NB4 (cell line): ENCODE results near the gene STK10.

Source experiments
- DNase-seq: peaks from one replicate; pipeline ENCODE4 v3.0.0; 2010; ENCODE audit warnings: low read depth
- H3K4me3 ChIP-seq: one replicate; pipeline ENCODE4 v1.5.1; 2011; ENCODE audit warnings: mild to moderate bottlenecking, low read depth, low read length, moderate library complexity
- MYC ChIP-seq: IDR thresholded peaks from 2 replicates; pipeline ENCODE4 v1.6.1; 2011; ENCODE audit warnings: low read depth, low read length
- POLR2A ChIP-seq: IDR thresholded peaks from 2 replicates; pipeline ENCODE4 v1.6.1; 2011; ENCODE audit warnings: mild to moderate bottlenecking; ENCODE audit not compliant: insufficient read length; ENCODE audit errors: extremely low read depth
- TF ChIP-seq, protein P1 (sequence below): IDR thresholded peaks from 2 replicates; pipeline ENCODE4 v1.6.1; 2011; ENCODE audit warnings: low read depth, low read length
- TF ChIP-seq, protein P2 (sequence below): IDR thresholded peaks from one replicate; pipeline ENCODE4 v1.5.1; 2012; ENCODE audit warnings: low read depth, low read length

Gene STK10

DNA sequence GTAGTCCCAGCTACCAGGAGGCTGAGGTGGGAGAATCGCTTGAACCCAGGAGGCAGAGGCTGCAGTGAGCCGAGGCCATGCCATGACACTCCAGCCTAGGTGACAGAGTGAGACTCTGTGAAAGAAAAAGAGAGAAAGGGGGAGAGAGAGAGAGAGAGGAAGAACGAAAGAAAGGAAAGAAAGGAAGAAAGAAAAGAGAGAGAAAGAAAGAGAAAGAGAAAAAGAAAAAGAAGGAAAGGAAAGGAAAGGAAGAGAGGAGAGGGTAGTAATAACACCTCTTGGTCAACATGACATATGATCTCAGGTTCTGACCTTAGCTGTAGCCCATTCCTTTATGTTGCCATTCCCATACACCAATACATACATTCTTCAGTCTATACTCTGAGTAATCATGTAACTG, 195.7 kb downstream of the STK10 start:
- H3K4me3 ChIP-seq: no peak overlapping the region
- TF ChIP-seq MYC (no peak), POLR2A (no peak)
- TF ChIP-seq, protein P1, sequence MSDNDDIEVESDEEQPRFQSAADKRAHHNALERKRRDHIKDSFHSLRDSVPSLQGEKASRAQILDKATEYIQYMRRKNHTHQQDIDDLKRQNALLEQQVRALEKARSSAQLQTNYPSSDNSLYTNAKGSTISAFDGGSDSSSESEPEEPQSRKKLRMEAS: no peak
- TF ChIP-seq, protein P2, sequence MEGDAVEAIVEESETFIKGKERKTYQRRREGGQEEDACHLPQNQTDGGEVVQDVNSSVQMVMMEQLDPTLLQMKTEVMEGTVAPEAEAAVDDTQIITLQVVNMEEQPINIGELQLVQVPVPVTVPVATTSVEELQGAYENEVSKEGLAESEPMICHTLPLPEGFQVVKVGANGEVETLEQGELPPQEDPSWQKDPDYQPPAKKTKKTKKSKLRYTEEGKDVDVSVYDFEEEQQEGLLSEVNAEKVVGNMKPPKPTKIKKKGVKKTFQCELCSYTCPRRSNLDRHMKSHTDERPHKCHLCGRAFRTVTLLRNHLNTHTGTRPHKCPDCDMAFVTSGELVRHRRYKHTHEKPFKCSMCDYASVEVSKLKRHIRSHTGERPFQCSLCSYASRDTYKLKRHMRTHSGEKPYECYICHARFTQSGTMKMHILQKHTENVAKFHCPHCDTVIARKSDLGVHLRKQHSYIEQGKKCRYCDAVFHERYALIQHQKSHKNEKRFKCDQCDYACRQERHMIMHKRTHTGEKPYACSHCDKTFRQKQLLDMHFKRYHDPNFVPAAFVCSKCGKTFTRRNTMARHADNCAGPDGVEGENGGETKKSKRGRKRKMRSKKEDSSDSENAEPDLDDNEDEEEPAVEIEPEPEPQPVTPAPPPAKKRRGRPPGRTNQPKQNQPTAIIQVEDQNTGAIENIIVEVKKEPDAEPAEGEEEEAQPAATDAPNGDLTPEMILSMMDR: no peak
- no peak for DNase-seq
